Large intestine (tissue), 3 donors: ENCODE measurements around the gene USP48. TPM values are rescaled to one million over a fixed set of nuclear protein-coding genes. Genes with fewer than 3 reads are reported as not detected.
"Not testable (repeated sequence)": the region's sequence is repeated elsewhere in the genome, so short reads cannot be mapped to it uniquely, and the experiment has no call there.

ENCODE experiments used
- DNase-seq, 2 donors: peaks; one replicate each; pipeline versions ENCODE4 v3.0.0 to v3.0.0-alpha.2; 2013
- H3K27ac ChIP-seq: one replicate; pipeline ENCODE4 v1.5.1; 2013; ENCODE audit warnings: low read length
- H3K27me3 ChIP-seq: 2 replicates; pipeline ENCODE4 v1.6.1; 2013; ENCODE audit warnings: low read length; ENCODE audit not compliant: control insufficient read depth, insufficient read depth
- H3K36me3 ChIP-seq: 2 replicates; pipeline ENCODE4 v1.6.1; 2013; ENCODE audit warnings: low read length; ENCODE audit not compliant: control insufficient read depth, insufficient read depth
- H3K4me1 ChIP-seq: one replicate; pipeline ENCODE4 v1.6.1; 2013; ENCODE audit warnings: low read length; ENCODE audit not compliant: control insufficient read depth, insufficient read depth
- H3K4me3 ChIP-seq: one replicate; pipeline ENCODE4 v1.5.1; 2013; ENCODE audit warnings: low read length
- H3K9me3 ChIP-seq: one replicate; pipeline ENCODE4 v1.6.1; 2013; ENCODE audit warnings: mild to moderate bottlenecking, low read depth, low read length, moderate library complexity; ENCODE audit not compliant: control insufficient read depth
- WGBS: methylation state at CpG from one replicate; pipeline ENCODE4 v1.1.5; 2013; ENCODE audit warnings: low lambda C conversion rate; ENCODE audit not compliant: insufficient coverage; 5-methylcytosine and 5-hydroxymethylcytosine counted together
- polyA plus RNA-seq: library from polyadenylated mRNA; unstranded; fragments of 120-200 nt; gene quantifications from one replicate; pipeline ENCODE4 v1.2.1, GENCODE V29; 2013

Gene USP48
- polyA plus RNA-seq, 1 donor, result 43.3 TPM

DNA sequence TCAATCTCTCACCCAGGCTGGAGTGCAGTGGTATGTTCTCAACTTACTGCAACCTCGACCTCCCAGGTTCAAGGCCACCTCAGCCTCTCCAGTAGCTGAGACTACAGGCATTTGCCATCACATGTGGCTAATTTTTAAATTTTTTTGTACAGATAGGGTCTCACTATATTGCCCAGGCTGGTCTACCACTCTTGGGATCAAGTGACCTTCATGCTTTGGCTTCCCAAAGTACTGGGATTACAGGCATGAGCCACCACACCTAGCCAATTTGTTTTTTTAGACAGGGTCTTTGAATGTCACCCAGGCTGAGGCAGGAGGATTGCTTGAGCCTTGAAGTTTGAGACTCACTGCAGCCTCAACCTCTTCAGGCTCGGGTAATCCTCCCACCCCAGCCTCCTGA lies 10.2 kb upstream of the USP48 start:
- Histone ChIP-seq H3K36me3 (no peaks in the 10 kb centered on the region), H3K4me3 (no peak overlapping the region), H3K4me1 (no peaks in the 10 kb centered on the region), H3K27me3 (no peaks in the 10 kb centered on the region), H3K27ac (no peak overlapping the region), H3K9me3 (peaks cover 11% of the 10 kb centered on the region)
- no peak for DNase-seq
- no CpG with 5 or more reads among the region's 2 CpGs for WGBS

GRCh38 chr1:21786640-21787039 lies 3.7 kb upstream of the USP48 start:
- Histone ChIP-seq H3K27ac (no peak overlapping the region), H3K9me3 (no peaks in the 10 kb centered on the region), H3K4me1 (no peaks in the 10 kb centered on the region), H3K27me3 (no peaks in the 10 kb centered on the region), H3K36me3 (no peaks in the 10 kb centered on the region), H3K4me3 (no peak overlapping the region)
- WGBS, result no CpG with 5 or more reads among the region's 2 CpGs
- no peak for DNase-seq

DNA sequence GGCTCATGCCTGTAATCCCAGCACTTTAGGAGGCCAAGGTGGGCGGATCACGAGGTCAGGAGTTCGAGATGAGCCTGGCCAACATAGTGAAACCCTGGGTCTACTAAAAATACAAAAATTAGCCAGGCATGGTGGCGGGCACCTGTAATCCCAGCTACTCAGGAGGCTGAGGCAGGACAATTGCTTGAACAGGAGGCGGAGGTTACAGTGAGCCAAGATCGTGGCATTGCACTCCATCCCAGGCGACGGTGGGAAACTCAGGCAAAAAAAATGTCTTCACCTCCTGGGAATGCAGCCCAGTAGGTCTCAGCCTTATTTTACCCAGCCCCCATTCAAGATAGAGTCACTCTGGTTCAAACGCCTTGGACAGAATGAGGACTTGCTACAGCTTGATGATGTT lies 2.8 kb upstream of the USP48 start:
- H3K9me3 ChIP-seq, H3K4me3 ChIP-seq, DNase-seq, H3K27me3 ChIP-seq, H3K4me1 ChIP-seq, H3K27ac ChIP-seq, H3K36me3 ChIP-seq: not testable (repeated sequence)
- WGBS, result no CpG with 5 or more reads among the region's 9 CpGs

DNA sequence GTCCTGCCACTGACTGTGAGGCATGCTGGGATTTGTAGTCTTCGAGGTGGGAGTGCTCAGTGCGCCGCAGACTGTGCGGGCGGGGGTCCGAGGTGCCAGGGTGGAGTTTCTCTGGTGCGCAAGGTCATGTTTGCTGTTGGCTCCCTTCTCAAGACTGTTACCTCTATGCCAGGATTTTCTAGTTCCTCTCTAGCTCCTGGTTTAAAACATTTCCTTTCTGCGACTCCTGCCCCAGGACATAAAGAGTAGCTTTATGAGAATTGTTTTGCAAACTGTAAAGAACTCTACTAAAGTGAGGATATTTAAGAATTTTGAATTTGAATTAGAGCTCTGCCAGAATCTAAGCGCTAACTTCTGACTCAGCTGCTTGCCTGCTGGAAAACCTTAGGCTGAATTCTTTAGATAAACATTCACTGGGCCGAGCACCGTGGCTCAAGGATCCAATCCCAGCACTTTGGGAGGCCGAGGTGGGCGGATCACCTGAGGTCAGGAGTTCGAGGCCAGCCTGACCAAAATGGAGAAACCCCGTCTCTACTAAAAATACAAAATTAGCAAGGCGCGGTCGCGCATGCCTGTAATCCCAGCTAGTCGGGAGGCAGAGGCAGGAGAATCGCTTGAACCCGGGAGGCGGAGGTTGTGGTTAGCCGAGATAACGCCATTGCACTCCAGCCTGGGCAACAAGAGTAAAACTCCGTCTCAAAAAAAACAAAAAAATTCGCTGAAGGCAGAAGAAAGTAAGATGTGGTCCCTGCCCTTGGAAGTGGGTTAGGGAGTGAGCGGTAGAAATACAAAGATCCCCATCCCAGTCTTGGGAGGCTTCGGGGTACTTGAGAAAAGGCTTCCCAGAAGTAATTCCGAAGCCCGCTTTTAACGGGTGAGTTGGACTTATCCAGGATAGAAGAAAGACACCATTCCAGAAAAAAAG lies 992 bp upstream of the USP48 start:
- no peaks in the 10 kb centered on the region for H3K4me1 ChIP-seq
- H3K36me3 ChIP-seq, result no peaks in the 10 kb centered on the region
- H3K27me3 ChIP-seq, result no peaks in the 10 kb centered on the region
- DNase-seq, result peak; percentile 98
- peak overlapping the region; percentile 99 for H3K4me3 ChIP-seq
- peak overlapping the region; percentile 100 for H3K27ac ChIP-seq
- H3K9me3 ChIP-seq, result no peaks in the 10 kb centered on the region
- WGBS, result 69% methylated on average over 6 of the region's 32 CpGs

GRCh38 chr1:21782349-21782867 lies 541 bp downstream of the USP48 start:
- H3K36me3 ChIP-seq, result no peaks in the 10 kb centered on the region
- peak overlapping the region; percentile 99 for H3K4me3 ChIP-seq
- peaks cover 4% of the 10 kb centered on the region for H3K9me3 ChIP-seq
- WGBS, result no CpG with 5 or more reads among the region's 37 CpGs
- no peaks in the 10 kb centered on the region for H3K4me1 ChIP-seq
- no peak for DNase-seq
- H3K27me3 ChIP-seq, result no peaks in the 10 kb centered on the region
- peak overlapping the region; percentile 100 for H3K27ac ChIP-seq

- peak in 1 of 2 donors; percentile 54 for DNase-seq
- Histone ChIP-seq H3K27ac (peak overlapping the region; percentile 100), H3K36me3 (no peaks in the 10 kb centered on the region), H3K4me3 (peak overlapping the region; percentile 99), H3K4me1 (no peaks in the 10 kb centered on the region), H3K27me3 (no peaks in the 10 kb centered on the region), H3K9me3 (peaks cover 4% of the 10 kb centered on the region)
- 0% methylated on average over 3 of the region's 17 CpGs for WGBS
Measured at GRCh38 chr1:21781815-21782348, 1.1 kb downstream of the USP48 start.

- Histone ChIP-seq H3K9me3 (peaks cover 4% of the 10 kb centered on the region), H3K27me3 (no peaks in the 10 kb centered on the region), H3K4me3 (no peak overlapping the region), H3K27ac (no peak overlapping the region), H3K36me3 (peaks cover 2% of the 10 kb centered on the region), H3K4me1 (no peaks in the 10 kb centered on the region)
- WGBS, result 97% methylated on average over 4 of the region's 12 CpGs
- no peak for DNase-seq
Measured at GRCh38 chr1:21779613-21780521, 3.1 kb downstream of the USP48 start.

DNA sequence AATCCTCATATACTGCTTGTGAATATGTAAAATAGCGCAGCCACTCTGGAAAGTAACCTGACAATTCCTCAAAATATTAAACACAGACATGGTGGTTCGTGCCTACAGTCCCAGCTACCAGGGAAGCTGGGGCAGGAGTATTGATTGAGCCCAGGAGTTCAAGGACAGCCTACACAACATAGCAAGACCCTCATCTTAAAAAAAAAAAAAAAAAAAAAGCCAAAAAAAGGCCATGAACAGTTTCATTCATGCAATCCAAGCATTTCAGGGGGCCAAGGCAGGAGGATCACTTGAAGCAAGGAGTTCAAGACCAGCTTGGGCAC lies 4.6 kb downstream of the USP48 start:
- Histone ChIP-seq H3K9me3 (peaks cover 4% of the 10 kb centered on the region), H3K27ac (no peak overlapping the region), H3K4me1 (no peaks in the 10 kb centered on the region), H3K27me3 (no peaks in the 10 kb centered on the region), H3K4me3 (no peak overlapping the region), H3K36me3 (peaks cover 2% of the 10 kb centered on the region)
- no peak for DNase-seq
- 90% methylated on average over 2 of the region's 2 CpGs for WGBS

DNA sequence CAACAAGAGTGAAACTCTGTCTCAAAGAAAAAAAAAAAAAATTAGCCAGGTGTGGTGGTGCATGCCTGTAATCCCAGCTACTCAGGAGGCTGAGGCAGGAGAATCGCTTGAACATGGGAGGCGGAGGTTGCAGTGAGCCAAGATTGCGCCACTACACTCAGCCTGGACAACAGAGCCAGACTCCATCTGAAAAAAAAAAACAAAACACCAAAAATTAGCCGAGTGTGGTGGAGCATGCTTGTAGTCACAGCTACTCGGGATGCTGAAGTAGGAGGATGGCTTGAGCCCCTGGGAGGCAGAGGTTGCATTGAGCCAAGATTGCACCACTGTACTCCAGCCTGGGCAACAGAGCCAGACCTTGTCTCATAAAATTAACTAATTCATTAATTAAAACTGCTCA lies 6.0 kb downstream of the USP48 start:
- not testable (repeated sequence) for DNase-seq, H3K36me3 ChIP-seq, H3K27me3 ChIP-seq, H3K27ac ChIP-seq, H3K9me3 ChIP-seq, H3K4me1 ChIP-seq, H3K4me3 ChIP-seq
- no CpG with 5 or more reads among the region's 5 CpGs for WGBS

DNA sequence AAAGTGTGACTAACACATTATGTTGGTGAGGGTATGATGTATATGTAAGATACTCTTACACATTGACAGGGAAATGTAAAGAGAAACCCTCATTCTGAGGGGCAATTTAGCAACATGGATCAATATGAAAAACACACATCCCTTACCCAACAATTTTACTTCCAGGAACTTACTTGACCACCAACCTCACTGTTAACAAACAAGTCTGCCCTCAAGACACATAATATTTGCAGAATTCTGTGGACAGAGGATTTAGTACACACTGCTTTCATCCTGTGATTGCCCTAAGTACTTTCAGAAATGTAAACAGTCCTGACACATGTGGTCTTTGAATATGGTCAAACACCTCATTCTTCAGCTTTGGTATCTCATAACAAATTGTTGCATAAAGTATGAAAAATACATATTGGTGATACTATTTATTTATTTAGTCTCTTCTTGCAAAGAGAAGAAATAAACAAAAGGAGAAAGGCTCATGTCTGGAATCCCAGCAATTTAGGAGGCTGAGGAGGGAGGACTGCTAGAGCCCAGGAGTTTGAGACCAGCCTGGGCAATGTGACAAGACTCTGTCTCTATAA lies 6.9 kb downstream of the USP48 start:
- no peak for DNase-seq
- H3K4me3 ChIP-seq, result no peak overlapping the region
- no peak overlapping the region for H3K27ac ChIP-seq
- H3K36me3 ChIP-seq, result peaks cover 2% of the 10 kb centered on the region
- peaks cover 4% of the 10 kb centered on the region for H3K9me3 ChIP-seq
- H3K4me1 ChIP-seq, result no peaks in the 10 kb centered on the region
- no peaks in the 10 kb centered on the region for H3K27me3 ChIP-seq
